SH-SY5Y (cell line): ENCODE data around the gene MRPL23.

Source experiments
- GATA2 ChIP-seq: IDR thresholded peaks from 2 replicates; pipeline ENCODE4 v1.6.1; 2011; ENCODE audit warnings: mild to moderate bottlenecking, low read depth, low read length
- GATA3 ChIP-seq: IDR thresholded peaks from 2 replicates; pipeline ENCODE4 v1.6.1; 2011; ENCODE audit warnings: low read depth, mild to moderate bottlenecking, low read length, moderate library complexity

DNA sequence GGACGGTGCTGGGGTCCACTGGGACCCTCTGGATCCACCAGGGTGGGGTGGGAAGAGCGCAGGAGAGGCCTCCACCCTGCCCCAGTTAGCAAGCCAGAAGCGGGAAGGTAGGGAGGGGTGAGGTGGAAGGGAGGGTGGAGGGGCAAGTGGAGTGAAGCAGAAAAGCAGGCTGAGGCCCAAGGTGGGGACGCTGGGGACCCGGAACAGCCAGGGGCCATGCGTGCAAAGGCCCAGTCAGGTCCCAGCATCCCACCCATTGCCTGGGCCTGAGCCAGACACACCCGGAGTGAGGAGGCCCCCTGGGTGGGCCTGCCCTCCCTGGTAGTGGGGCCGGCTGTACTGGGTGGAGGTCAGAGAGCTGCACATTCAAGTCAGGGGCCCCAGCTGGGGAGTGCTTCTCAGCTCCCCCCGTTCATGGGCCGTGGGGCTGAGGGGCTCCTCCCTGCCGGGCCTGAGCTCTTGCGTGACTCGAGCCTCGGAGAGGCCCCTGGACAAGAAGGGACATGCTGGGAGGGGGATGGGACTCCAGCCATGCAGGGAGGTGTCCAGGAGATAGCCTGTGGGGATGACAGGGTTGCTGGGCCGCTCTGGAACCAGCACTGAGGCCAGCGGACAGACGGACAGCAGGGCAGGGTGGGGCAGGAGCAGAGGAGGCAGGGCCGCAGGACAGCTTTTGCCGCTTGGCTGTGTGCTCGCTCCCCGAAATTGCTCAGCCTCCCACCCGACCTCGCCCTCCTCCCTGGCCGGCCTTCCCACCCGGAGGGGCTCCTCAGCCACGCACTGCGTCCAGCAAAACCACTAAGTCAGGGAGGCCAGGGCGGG is 19.9 kb upstream of the MRPL23 start:
- TF ChIP-seq GATA3 (no peak), GATA2 (no peak)
